Omental fat pad (tissue), 4 donors: ENCODE results near the gene MARCKSL1. TPM values are rescaled to one million over a fixed set of nuclear protein-coding genes. Genes with fewer than 3 reads are reported as not detected.
A peak's percentile ranks its signal among the peaks of the same experiment; 100 is the strongest.

ENCODE experiments used
- ATAC-seq: fragments of 150-250 bp; one replicate; pipeline ENCODE4 v1.9.1; 2016; ENCODE audit warnings: mild to moderate bottlenecking, moderate library complexity; ENCODE audit not compliant: low FRiP score
- DNase-seq: peaks from one replicate; pipeline ENCODE4 v3.0.0-alpha.2; 2019; ENCODE audit warnings: low spot score
- CTCF ChIP-seq, 3 donors: fragments of 450-650 bp; IDR thresholded peaks; one replicate each; pipeline ENCODE4 v1.5.1; 2016 to 2017; ENCODE audit warnings: antibody characterized with exemption in 3 of 3, mild to moderate bottlenecking in 3 of 3, moderate library complexity in 2 of 3
- total RNA-seq, 4 donors: library from RNA; depleted of rRNA; stranded (reverse); fragments of >200 nt; gene quantifications; one replicate each; pipeline ENCODE4 v1.1.0, GENCODE V29; 2016

Gene MARCKSL1
- total RNA-seq: 10 to 100 TPM; 29.5 to 61.0 (median 42.7) TPM

GRCh38 chr1:32335790-32336590, at the start of gene MARCKSL1:
Gene MARCKSL1, minus strand, starts transcription at chr1:32336233. Its CDS starts 200 bp downstream, at chr1:32336033.
- ATAC-seq (peak; percentile 55), DNase-seq (peak; percentile 53)
- no peak for TF ChIP-seq CTCF (IDR thresholded peaks at IDR 0.05)

GRCh38 chr1:32380057-32380456, 44.0 kb upstream of the MARCKSL1 start:
- ATAC-seq (no peak), DNase-seq (no peak)
- TF ChIP-seq CTCF (IDR thresholded peaks at IDR 0.05): no peak

- no peak for TF ChIP-seq CTCF (IDR thresholded peaks at IDR 0.05)
- no peak for DNase-seq
- no peak for ATAC-seq
Measured at GRCh38 chr1:32377541-32378220, 41.6 kb upstream of the MARCKSL1 start.

- no peak for TF ChIP-seq CTCF (IDR thresholded peaks at IDR 0.05)
- no peak for DNase-seq
- ATAC-seq: no peak
Measured at GRCh38 chr1:32376199-32376598, 40.2 kb upstream of the MARCKSL1 start.

GRCh38 chr1:32373996-32374592, 38.1 kb upstream of the MARCKSL1 start:
- TF ChIP-seq CTCF (IDR thresholded peaks at IDR 0.05): no peak
- ATAC-seq (no peak), DNase-seq (no peak)

GRCh38 chr1:32372149-32372756, 36.2 kb upstream of the MARCKSL1 start:
- DNase-seq (no peak), ATAC-seq (no peak)
- TF ChIP-seq CTCF (IDR thresholded peaks at IDR 0.05): no peak
